Liver (tissue), 10 donors: ENCODE data around the gene CFAP97D2. TPM values are rescaled to one million over a fixed set of nuclear protein-coding genes. Genes with fewer than 3 reads are reported as not detected.

Experiments
- DNase-seq: peaks from one replicate; pipeline ENCODE4 v3.0.0-alpha.2; 2017; ENCODE audit warnings: low spot score
- H3K27ac ChIP-seq, 2 donors: one replicate each; pipeline ENCODE4 v1.7.0; 2013; ENCODE audit warnings: inconsistent platforms in 2 of 2, low read length in 2 of 2, control low read depth in 1 of 2, low read depth in 1 of 2, mild to moderate bottlenecking in 1 of 2
- H3K27me3 ChIP-seq, 4 donors: one replicate each; pipeline versions ENCODE4 v1.6.1 to v1.7.0; 2013; ENCODE audit warnings: low read length in 3 of 4, inconsistent platforms in 1 of 4, mild to moderate bottlenecking in 1 of 4, moderate library complexity in 1 of 4; ENCODE audit not compliant: control insufficient read depth in 4 of 4, insufficient read depth in 4 of 4
- H3K36me3 ChIP-seq, 4 donors: one replicate each; pipeline versions ENCODE4 v1.6.1 to v1.7.0; 2013; ENCODE audit warnings: low read length in 3 of 4, mild to moderate bottlenecking in 3 of 4, low read depth in 1 of 4, moderate library complexity in 1 of 4; ENCODE audit not compliant: control insufficient read depth in 4 of 4, insufficient read depth in 3 of 4
- H3K4me1 ChIP-seq, 4 donors: one replicate each; pipeline versions ENCODE4 v1.6.1 to v1.7.0; 2013; ENCODE audit warnings: low read length in 3 of 4, mild to moderate bottlenecking in 3 of 4, moderate library complexity in 1 of 4; ENCODE audit not compliant: control insufficient read depth in 4 of 4, insufficient read depth in 4 of 4
- H3K4me3 ChIP-seq, 3 donors: one replicate each; pipeline versions ENCODE4 v1.6.1 to v1.7.0; 2013; ENCODE audit warnings: low read length in 3 of 3, control low read depth in 1 of 3, low read depth in 1 of 3, mild to moderate bottlenecking in 1 of 3
- H3K9ac ChIP-seq, 2 donors: one replicate each; pipeline ENCODE4 v1.7.0; 2013; ENCODE audit warnings: low read length in 2 of 2, mild to moderate bottlenecking in 2 of 2, moderate library complexity in 2 of 2, control low read depth in 1 of 2, low read depth in 1 of 2
- H3K9me3 ChIP-seq, 4 donors: one replicate each; pipeline versions ENCODE4 v1.6.1 to v1.7.0; 2013; ENCODE audit warnings: low read length in 3 of 4; ENCODE audit not compliant: control insufficient read depth in 4 of 4
- EGR1 ChIP-seq, 2 donors: IDR thresholded peaks; 2 replicates each; pipeline ENCODE4 v1.6.1; 2016 to 2018; ENCODE audit warnings: antibody characterized with exemption in 2 of 2, low read depth in 2 of 2
- FOXA1 ChIP-seq: IDR thresholded peaks from 2 replicates; pipeline ENCODE4 v1.6.1; 2016; ENCODE audit warnings: antibody characterized with exemption
- FOXA2 ChIP-seq: IDR thresholded peaks from 2 replicates; pipeline ENCODE4 v1.6.1; 2016; ENCODE audit warnings: antibody characterized with exemption
- GABPA ChIP-seq, 2 donors: IDR thresholded peaks in 1 of 2; conservative IDR thresholded peaks in 1 of 2; 2 replicates each; pipeline ENCODE4 v1.6.1; 2016; ENCODE audit warnings: antibody characterized with exemption in 2 of 2, mild to moderate bottlenecking in 1 of 2, moderate library complexity in 1 of 2
- HNF4G ChIP-seq: IDR thresholded peaks from 2 replicates; pipeline ENCODE4 v1.6.1; 2016; ENCODE audit warnings: antibody characterized with exemption
- RAD21 ChIP-seq, 2 donors: IDR thresholded peaks; 2 replicates each; pipeline ENCODE4 v1.6.1; 2016; ENCODE audit warnings: antibody characterized with exemption in 2 of 2, mild to moderate bottlenecking in 2 of 2
- REST ChIP-seq: IDR thresholded peaks from 2 replicates; pipeline ENCODE4 v1.6.1; 2016; ENCODE audit warnings: antibody characterized with exemption, mild to moderate bottlenecking
- SP1 ChIP-seq: IDR thresholded peaks from 2 replicates; pipeline ENCODE4 v1.6.1; 2018; ENCODE audit warnings: antibody characterized with exemption, mild to moderate bottlenecking
- TAF1 ChIP-seq: conservative IDR thresholded peaks from 2 replicates; pipeline ENCODE4 v1.6.1; 2016; ENCODE audit warnings: antibody characterized with exemption, mild to moderate bottlenecking
- YY1 ChIP-seq: IDR thresholded peaks from 2 replicates; pipeline ENCODE4 v1.6.1; 2016; ENCODE audit warnings: antibody characterized with exemption, mild to moderate bottlenecking
- WGBS: extraction: QIAGEN DNeasy Blood & Tissue Kit; methylation state at CpG from one replicate; pipeline ENCODE4 v1.1.7; 2013; 5-methylcytosine and 5-hydroxymethylcytosine counted together
- polyA plus RNA-seq, 2 donors: library from polyadenylated mRNA; stranded (reverse) in 1 of 2; unstranded in 1 of 2; fragments of 200-250 nt in 1 of 2; fragments of >200 nt in 1 of 2; fragmentation: Nextera tagmentation in 1 of 2; extraction: Ambion mirVana in 1 of 2; gene quantifications; one replicate each; pipeline versions ENCODE4 v1.2.1 to v1.2.3, GENCODE V29; 2013 to 2015
- small RNA-seq: library from RNA; depleted of rRNA; stranded (forward); fragments of <200 nt; gene quantifications from one replicate; pipeline ENCODE3, GENCODE V24; 2014
- total RNA-seq, 2 donors: library from RNA; depleted of rRNA; stranded (reverse); fragments of >200 nt; gene quantifications; one replicate each; pipeline ENCODE4 v1.2.3, GENCODE V29; 2014
- donor health status: healthy.
- donor health status: healthy.
- donor health status: healthy.
- donor health status: healthy.
- donor health status: healthy.

CFAP97D2 gene
- total and polyA plus RNA-seq, 4 donors = not detected

- H3K27ac ChIP-seq = no peak overlapping the region
- H3K27me3 ChIP-seq = no peaks in the 10 kb centered on the region
- no peaks in the 10 kb centered on the region for H3K4me1 ChIP-seq
- peaks cover 7 to 70% (median 54%) of the 10 kb centered on the region in 4 donors for H3K36me3 ChIP-seq
- WGBS = 90% methylated on average over 6 of the region's 6 CpGs
- no peak overlapping the region for H3K4me3 ChIP-seq
- no peaks in the 10 kb centered on the region for H3K9me3 ChIP-seq
- DNase-seq = no peak
- H3K9ac ChIP-seq = no peak overlapping the region
- TF ChIP-seq GABPA (IDR thresholded peaks at IDR 0.05 in 1 of 2, conservative IDR thresholded peaks at IDR 0.05 in 1 of 2) (no peak), FOXA2 (no peak), SP1 (no peak), TAF1 (no peak), HNF4G (no peak), REST (no peak), YY1 (no peak), FOXA1 (no peak)
Observed at GRCh38 chr13:114268344-114269280, 89.6 kb downstream of the CFAP97D2 start.

GRCh38 chr13:114269281-114269770, 90.3 kb downstream of the CFAP97D2 start:
- no peak overlapping the region for H3K27ac ChIP-seq
- no peak overlapping the region for H3K9ac ChIP-seq
- H3K9me3 ChIP-seq = no peaks in the 10 kb centered on the region
- no peak for TF ChIP-seq RAD21 (IDR thresholded peaks at IDR 0.05)
- TF ChIP-seq EGR1 (IDR thresholded peaks at IDR 0.05; ENCODE audit: low read depth in 2 of 2) = no peak
- no peaks in the 10 kb centered on the region for H3K4me1 ChIP-seq
- no peaks in the 10 kb centered on the region for H3K27me3 ChIP-seq
- no peak overlapping the region for H3K4me3 ChIP-seq
- peaks cover 9 to 65% (median 50%) of the 10 kb centered on the region in 4 donors for H3K36me3 ChIP-seq
- no peak for DNase-seq
- WGBS = 93% methylated on average over 4 of the region's 4 CpGs

Small RNA genes lying within 50 kb of the gene (small RNA-seq; reads per million reads assigned to genes)
- gene MIR548AR = not detected

Other genes starting within 250 kb of the CFAP97D2 start
- gene C13orf46, start 205.2 kb upstream of the CFAP97D2 start, total RNA-seq = under 1 TPM in 1 of 2 donors, not detected in 1; 0.17 TPM
- gene C13orf46, start 205.2 kb upstream of the CFAP97D2 start, polyA plus RNA-seq = under 1 TPM in 1 of 2 donors, not detected in 1; 0.10 TPM
- 1 to 10 TPM; 5.8 to 5.9 TPM for gene RASA3, start 46.6 kb upstream of the CFAP97D2 start, total RNA-seq
- 1 to 10 TPM in 1 of 2 donors, under 1 TPM in 1; 0.64 to 1.8 TPM for gene RASA3, start 46.6 kb upstream of the CFAP97D2 start, polyA plus RNA-seq
- gene CDC16, start 55.6 kb downstream of the CFAP97D2 start, total RNA-seq = 10 to 100 TPM; 34.1 to 38.7 TPM
- 10 to 100 TPM; 23.0 to 27.5 TPM for gene CDC16, start 55.6 kb downstream of the CFAP97D2 start, polyA plus RNA-seq
- gene UPF3A, start 102.3 kb downstream of the CFAP97D2 start, total RNA-seq = 10 to 100 TPM; 12.0 to 22.3 TPM
- gene UPF3A, start 102.3 kb downstream of the CFAP97D2 start, polyA plus RNA-seq = 10 to 100 TPM; 11.0 to 26.5 TPM
- gene CHAMP1, start 135.2 kb downstream of the CFAP97D2 start, total RNA-seq = 10 to 100 TPM in 1 of 2 donors, 1 to 10 TPM in 1; 8.3 to 15.1 TPM
- 1 to 10 TPM; 6.2 to 7.3 TPM for gene CHAMP1, start 135.2 kb downstream of the CFAP97D2 start, polyA plus RNA-seq